ENCODE results near the gene CBX8. TPM values are rescaled to one million over a fixed set of nuclear protein-coding genes. Genes with fewer than 3 reads are reported as not detected.

The CBX8 gene
- 1 to 10 TPM; 1.7 to 3.5 (median 2.7) TPM for total RNA-seq

GRCh38 chr17:79796763-79797491, at the start of gene CBX8:
Gene CBX8, minus strand, starts transcription at chr17:79797077. Its CDS starts 79 bp downstream, at chr17:79796998.
- peak within 1 kb of the TSS in 2 of 3 donors; percentile 64 to 66 for H3K4me3 ChIP-seq (replicated peaks in 1 of 3)
- intact Hi-C loops (cut with DNase I) = no loop called here
- H3K4me1 ChIP-seq = peaks cover 34 to 43% of the 10 kb centered on the region in 2 donors
- no peaks in the 10 kb centered on the region for H3K36me3 ChIP-seq
- H3K27me3 ChIP-seq = peaks cover 56% of the 10 kb centered on the region
- DNase-seq = peak; percentile 100
- peak within 1 kb of the TSS; percentile 55 to 68 (median 63) for H3K27ac ChIP-seq
- 1 to 3% methylated on average over 8 to 59 of the region's 79 CpGs for WGBS, 2 donors
- TF ChIP-seq POLR2A (IDR thresholded peaks at IDR 0.05) = peak in 1 of 2 donors; percentile 58
- TF ChIP-seq, protein P1, sequence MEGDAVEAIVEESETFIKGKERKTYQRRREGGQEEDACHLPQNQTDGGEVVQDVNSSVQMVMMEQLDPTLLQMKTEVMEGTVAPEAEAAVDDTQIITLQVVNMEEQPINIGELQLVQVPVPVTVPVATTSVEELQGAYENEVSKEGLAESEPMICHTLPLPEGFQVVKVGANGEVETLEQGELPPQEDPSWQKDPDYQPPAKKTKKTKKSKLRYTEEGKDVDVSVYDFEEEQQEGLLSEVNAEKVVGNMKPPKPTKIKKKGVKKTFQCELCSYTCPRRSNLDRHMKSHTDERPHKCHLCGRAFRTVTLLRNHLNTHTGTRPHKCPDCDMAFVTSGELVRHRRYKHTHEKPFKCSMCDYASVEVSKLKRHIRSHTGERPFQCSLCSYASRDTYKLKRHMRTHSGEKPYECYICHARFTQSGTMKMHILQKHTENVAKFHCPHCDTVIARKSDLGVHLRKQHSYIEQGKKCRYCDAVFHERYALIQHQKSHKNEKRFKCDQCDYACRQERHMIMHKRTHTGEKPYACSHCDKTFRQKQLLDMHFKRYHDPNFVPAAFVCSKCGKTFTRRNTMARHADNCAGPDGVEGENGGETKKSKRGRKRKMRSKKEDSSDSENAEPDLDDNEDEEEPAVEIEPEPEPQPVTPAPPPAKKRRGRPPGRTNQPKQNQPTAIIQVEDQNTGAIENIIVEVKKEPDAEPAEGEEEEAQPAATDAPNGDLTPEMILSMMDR (IDR thresholded peaks at IDR 0.05) = no peak
- H3K9me3 ChIP-seq = no peaks in the 10 kb centered on the region

GRCh38 chr17:79845601-79845949, 48.7 kb upstream of the CBX8 start:
- TF ChIP-seq, protein P1 (IDR thresholded peaks at IDR 0.05) = no peak
- no peak for TF ChIP-seq POLR2A (IDR thresholded peaks at IDR 0.05)
- Histone ChIP-seq H3K9me3 (no peaks in the 10 kb centered on the region), H3K27me3 (peaks cover 27% of the 10 kb centered on the region), H3K4me1 (peaks cover 30 to 44% of the 10 kb centered on the region in 2 donors), H3K36me3 (no peaks in the 10 kb centered on the region), H3K27ac (peak overlapping the region in 1 of 3 donors; percentile 22), H3K4me3 (replicated peaks in 1 of 3) (no peak overlapping the region)
- WGBS, 2 donors = 51 to 67% methylated on average over 7 of the region's 7 CpGs
- intact Hi-C loops (cut with DNase I) = no loop called here
- DNase-seq = no peak

- no peak for TF ChIP-seq POLR2A (IDR thresholded peaks at IDR 0.05)
- TF ChIP-seq, protein P1 (IDR thresholded peaks at IDR 0.05) = peak in 5 of 6 experiments; percentile 25 to 81 (median 51)
- Histone ChIP-seq H3K4me1 (peaks cover 33 to 49% of the 10 kb centered on the region in 2 donors), H3K27ac (peak overlapping the region in 2 of 3 donors; percentile 22 to 60), H3K9me3 (no peaks in the 10 kb centered on the region), H3K4me3 (replicated peaks in 1 of 3) (peak overlapping the region in 1 of 3 donors; percentile 43), H3K27me3 (peaks cover 27% of the 10 kb centered on the region), H3K36me3 (no peaks in the 10 kb centered on the region)
- 12 to 22% methylated on average over 15 to 18 of the region's 38 CpGs for WGBS, 2 donors
- peak; percentile 45 to 57 for DNase-seq
- intact Hi-C loops (cut with DNase I) = loop anchor here (5.0 kb wide), 1 partner anchor 43 kb away; no protein-coding TSS in a partner anchor
Measured at GRCh38 chr17:79844869-79845600, 48.2 kb upstream of the CBX8 start.

DNA sequence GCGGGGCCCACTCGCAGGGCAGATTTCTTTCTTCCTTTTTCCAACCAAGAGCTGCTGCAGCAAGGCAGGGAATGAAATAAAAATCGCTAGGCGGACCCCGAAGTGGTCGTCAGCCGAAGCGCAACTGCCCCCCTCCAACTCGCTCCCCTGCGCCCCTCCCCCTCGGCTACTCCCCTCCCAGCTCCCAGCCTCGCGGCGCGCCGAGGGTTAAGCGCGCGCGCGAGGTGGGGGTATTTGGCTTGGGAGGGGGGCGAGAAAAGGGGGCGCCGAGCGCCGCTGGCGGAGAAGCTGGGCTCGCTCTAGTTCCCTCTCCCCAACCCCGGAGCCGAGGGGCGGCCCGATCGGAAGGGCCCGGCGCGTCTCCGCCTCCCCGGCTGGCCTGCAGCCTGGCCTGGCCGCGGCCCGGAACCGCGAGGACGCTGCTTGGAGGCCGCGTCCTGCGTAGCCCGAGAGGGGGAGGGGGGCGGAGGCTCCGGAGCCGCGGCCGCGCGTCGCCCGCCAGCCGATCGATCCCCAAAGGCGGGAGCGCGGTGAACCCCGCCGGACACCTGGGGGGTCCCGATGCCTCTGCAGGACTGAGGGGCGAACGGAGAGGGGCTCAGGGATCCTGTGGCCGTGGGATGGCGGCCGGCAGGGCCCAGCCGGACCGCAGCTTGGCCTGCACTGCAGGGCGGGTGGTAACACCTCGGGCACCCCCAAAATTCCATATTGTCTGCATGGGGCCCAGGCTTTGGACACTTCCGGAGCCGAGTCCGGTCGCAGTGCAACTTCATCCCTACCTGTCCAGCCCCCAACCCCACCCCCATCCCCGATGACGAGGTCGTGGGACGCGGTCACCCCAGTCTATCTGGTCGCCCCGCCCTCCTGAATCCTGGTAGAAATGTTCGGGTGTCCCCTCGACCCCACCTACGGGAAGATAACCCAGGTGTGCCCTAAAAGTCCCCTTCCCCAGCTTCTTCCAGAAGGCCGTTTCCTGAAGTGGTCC, 47.2 kb upstream of the CBX8 start:
- H3K4me1 ChIP-seq = peaks cover 38 to 55% of the 10 kb centered on the region in 2 donors
- peak; percentile 76 to 79 for DNase-seq

More for the DNA sequence above, 47.2 kb upstream of the CBX8 start:
- peak overlapping the region; percentile 20 to 51 (median 43) for H3K4me3 ChIP-seq (replicated peaks in 1 of 3)
- peak overlapping the region in 2 of 3 donors; percentile 22 to 60 for H3K27ac ChIP-seq
- intact Hi-C loops (cut with DNase I) = loop anchor here (5.0 kb wide), 1 partner anchor 42 kb away; no protein-coding TSS in a partner anchor
- peaks cover 27% of the 10 kb centered on the region for H3K27me3 ChIP-seq
- no peaks in the 10 kb centered on the region for H3K9me3 ChIP-seq
- no peaks in the 10 kb centered on the region for H3K36me3 ChIP-seq
- 0 to 1% methylated on average over 33 to 34 of the region's 89 CpGs for WGBS, 2 donors
- TF ChIP-seq POLR2A (IDR thresholded peaks at IDR 0.05) = peak in 1 of 2 donors; percentile 61
- TF ChIP-seq, protein P1 (IDR thresholded peaks at IDR 0.05) = no peak

All from thyroid gland (tissue), 4 donors.